ENCODE data around the gene FUBP1. TPM values are rescaled to one million over a fixed set of nuclear protein-coding genes. Genes with fewer than 3 reads are reported as not detected.
A peak's percentile ranks its signal among the peaks of the same experiment; 100 is the strongest.
"Not testable (repeated sequence)": the region's sequence is repeated elsewhere in the genome, so short reads cannot be mapped to it uniquely, and the experiment has no call there.

The FUBP1 gene
- total RNA-seq, 4 donors from 2014 or later, result 48.2 to 86.8 (median 51.1) TPM

DNA sequence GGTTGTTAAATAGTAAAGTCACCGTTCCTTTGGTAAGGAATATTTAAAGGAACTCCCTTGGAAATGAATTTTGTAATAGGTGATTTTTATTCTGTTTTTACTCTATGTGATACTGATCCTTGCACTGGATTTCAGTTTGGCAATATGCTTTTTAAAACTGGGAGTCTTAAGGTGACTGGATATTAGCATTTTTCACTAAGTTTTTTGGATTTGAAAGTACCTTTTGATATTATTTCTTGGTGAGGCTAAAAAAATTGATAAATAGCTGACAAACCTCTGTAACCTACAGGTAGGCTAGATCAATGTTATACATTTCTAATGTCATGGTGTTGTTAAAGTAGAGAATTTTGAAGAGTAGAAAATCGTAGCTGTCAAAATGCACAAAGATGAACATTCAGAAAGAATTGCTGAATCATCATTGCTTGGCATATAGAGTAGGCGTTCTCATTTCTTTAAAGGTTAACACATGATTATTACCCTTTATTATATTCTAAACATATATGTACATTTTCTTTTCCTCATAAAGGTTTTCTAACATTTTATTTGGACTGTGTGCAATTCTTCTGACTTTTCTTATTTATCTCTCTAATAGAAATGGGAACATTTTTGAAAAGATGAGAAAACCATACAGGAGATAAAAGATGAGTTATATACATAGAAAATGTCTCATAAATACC is 24.3 kb upstream of the FUBP1 start:
- no peaks in the 10 kb centered on the region for H3K27me3 ChIP-seq
- whole genome bisulfite sequencing, result 38% methylated on average over 3 of the region's 3 CpGs
- H3K36me3 ChIP-seq, result no peaks in the 10 kb centered on the region
- TF ChIP-seq EP300 (IDR thresholded peaks at IDR 0.05) (no peak), POLR2A (IDR thresholded peaks at IDR 0.05; ENCODE audit: low read depth) (no peak), POLR2AphosphoS5 (IDR thresholded peaks at IDR 0.05) (no peak)
- TF ChIP-seq, protein P1, sequence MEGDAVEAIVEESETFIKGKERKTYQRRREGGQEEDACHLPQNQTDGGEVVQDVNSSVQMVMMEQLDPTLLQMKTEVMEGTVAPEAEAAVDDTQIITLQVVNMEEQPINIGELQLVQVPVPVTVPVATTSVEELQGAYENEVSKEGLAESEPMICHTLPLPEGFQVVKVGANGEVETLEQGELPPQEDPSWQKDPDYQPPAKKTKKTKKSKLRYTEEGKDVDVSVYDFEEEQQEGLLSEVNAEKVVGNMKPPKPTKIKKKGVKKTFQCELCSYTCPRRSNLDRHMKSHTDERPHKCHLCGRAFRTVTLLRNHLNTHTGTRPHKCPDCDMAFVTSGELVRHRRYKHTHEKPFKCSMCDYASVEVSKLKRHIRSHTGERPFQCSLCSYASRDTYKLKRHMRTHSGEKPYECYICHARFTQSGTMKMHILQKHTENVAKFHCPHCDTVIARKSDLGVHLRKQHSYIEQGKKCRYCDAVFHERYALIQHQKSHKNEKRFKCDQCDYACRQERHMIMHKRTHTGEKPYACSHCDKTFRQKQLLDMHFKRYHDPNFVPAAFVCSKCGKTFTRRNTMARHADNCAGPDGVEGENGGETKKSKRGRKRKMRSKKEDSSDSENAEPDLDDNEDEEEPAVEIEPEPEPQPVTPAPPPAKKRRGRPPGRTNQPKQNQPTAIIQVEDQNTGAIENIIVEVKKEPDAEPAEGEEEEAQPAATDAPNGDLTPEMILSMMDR (IDR thresholded peaks at IDR 0.05), result no peak
- intact Hi-C loops (cut with DNase I), result no loop called here
- no peak for DNase-seq (ENCODE audit: extremely low spot score)
- H3K4me1 ChIP-seq, result peaks cover 8 to 27% (median 23%) of the 10 kb centered on the region in 4 donors
- no peaks in the 10 kb centered on the region for H3K9me3 ChIP-seq
- peak overlapping the region; percentile 88 to 93 (median 89) for H3K27ac ChIP-seq (replicated peaks in 1 of 4)
- peak overlapping the region in 1 of 4 donors; percentile 67 for H3K4me3 ChIP-seq

DNA sequence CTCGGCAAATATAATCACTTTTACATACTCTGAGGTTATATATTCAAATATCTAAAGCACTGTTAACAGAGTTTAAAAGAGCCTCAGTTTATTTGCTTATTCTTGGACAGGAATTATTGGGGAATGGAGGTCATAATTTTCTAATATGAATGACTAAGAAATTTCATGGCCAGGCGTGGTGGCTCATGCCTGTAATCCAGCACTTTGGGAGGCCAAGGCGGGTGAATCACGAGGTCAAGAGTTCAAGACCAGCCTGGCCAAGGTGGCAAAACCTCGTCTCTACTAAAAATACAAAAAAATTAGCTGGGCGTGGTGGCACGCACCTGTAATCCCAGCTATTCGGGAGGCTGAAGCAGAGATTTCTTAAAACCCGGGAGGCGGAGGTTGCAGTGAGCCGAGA is 21.7 kb upstream of the FUBP1 start:
- H3K4me3 ChIP-seq; H3K27ac ChIP-seq (replicated peaks in 1 of 4); H3K27me3 ChIP-seq; DNase-seq (ENCODE audit: extremely low spot score); H3K9me3 ChIP-seq; intact Hi-C loops (cut with DNase I); H3K36me3 ChIP-seq: not testable (repeated sequence)
- 92% methylated on average over 11 of the region's 11 CpGs for WGBS
- peaks cover 8 to 14% (median 11%) of the 10 kb centered on the region in 4 donors for H3K4me1 ChIP-seq

DNA sequence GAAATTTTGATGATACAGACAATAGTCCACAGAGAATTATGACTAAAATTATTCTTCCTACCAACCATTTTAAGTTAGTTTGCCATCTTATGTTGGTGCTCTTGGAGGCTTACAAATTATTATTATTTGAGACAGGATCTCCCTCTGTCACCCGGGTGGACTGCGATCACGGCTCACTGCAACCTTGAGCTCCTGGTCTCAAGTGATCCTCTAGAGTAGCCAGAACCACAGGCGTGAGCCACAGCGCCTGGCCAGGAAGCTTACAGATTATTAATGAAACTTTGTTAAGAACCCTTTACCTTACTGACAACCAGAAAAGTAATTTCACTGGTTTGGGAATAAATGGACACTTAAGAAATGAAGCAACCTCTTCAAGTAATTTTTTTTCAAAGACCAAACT is 17.9 kb upstream of the FUBP1 start:
- H3K36me3 ChIP-seq, result peaks cover 0 to 11% (median 2%) of the 10 kb centered on the region in 4 donors
- 99% methylated on average over 5 of the region's 5 CpGs for WGBS

DNA sequence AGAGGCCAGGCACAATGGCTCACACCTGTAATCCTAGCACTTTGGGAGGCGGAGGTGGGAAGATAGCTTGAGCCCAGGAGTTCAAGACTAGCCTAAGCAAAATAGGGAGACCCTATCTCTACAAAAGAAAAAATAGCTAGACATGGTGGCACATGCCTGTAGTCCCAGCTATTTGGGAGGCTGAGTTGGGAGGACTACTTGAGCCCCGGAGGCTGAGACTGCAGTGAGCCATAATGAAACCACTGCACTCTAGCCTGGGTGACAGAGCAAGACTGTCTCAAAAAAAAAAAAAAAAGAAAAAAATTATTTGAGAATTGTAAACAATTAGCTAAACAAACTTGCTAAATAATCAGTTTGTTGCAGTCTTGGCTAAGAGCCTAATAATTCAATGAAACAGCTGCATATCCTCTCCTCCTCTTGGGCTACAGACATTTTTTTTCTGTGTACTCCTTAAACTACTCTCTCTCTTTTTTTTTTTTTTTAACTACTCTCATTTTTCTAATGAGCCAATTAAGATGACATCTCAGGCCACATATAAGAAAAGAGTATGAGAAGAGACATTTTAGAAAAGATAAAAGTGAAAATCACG is 15.3 kb upstream of the FUBP1 start:
- intact Hi-C loops (cut with DNase I), result no loop called here
- 92% methylated on average over 3 of the region's 3 CpGs for WGBS
- Histone ChIP-seq H3K27me3 (no peaks in the 10 kb centered on the region), H3K9me3 (no peaks in the 10 kb centered on the region), H3K4me3 (no peak overlapping the region), H3K4me1 (peaks cover 0 to 8% (median 0%) of the 10 kb centered on the region in 4 donors), H3K36me3 (peaks cover 0 to 11% (median 2%) of the 10 kb centered on the region in 4 donors), H3K27ac (replicated peaks in 1 of 4) (no peak overlapping the region)
- TF ChIP-seq EP300 (IDR thresholded peaks at IDR 0.05) (no peak), POLR2AphosphoS5 (IDR thresholded peaks at IDR 0.05) (no peak), POLR2A (IDR thresholded peaks at IDR 0.05; ENCODE audit: low read depth) (no peak)
- TF ChIP-seq, protein P1 (IDR thresholded peaks at IDR 0.05), result no peak
- DNase-seq (ENCODE audit: extremely low spot score), result no peak

More for the DNA sequence above, 17.9 kb upstream of the FUBP1 start:
- H3K27me3 ChIP-seq, result no peaks in the 10 kb centered on the region
- H3K27ac ChIP-seq (replicated peaks in 1 of 4), result no peak overlapping the region
- H3K4me3 ChIP-seq, result no peak overlapping the region
- DNase-seq (ENCODE audit: extremely low spot score), result no peak
- no peaks in the 10 kb centered on the region for H3K4me1 ChIP-seq
- no peaks in the 10 kb centered on the region for H3K9me3 ChIP-seq
- no peak for TF ChIP-seq POLR2A (IDR thresholded peaks at IDR 0.05; ENCODE audit: low read depth)
- TF ChIP-seq POLR2AphosphoS5 (IDR thresholded peaks at IDR 0.05), result no peak
- no peak for TF ChIP-seq EP300 (IDR thresholded peaks at IDR 0.05)
- TF ChIP-seq, protein P1 (IDR thresholded peaks at IDR 0.05), result no peak
- intact Hi-C loops (cut with DNase I), result no loop called here

DNA sequence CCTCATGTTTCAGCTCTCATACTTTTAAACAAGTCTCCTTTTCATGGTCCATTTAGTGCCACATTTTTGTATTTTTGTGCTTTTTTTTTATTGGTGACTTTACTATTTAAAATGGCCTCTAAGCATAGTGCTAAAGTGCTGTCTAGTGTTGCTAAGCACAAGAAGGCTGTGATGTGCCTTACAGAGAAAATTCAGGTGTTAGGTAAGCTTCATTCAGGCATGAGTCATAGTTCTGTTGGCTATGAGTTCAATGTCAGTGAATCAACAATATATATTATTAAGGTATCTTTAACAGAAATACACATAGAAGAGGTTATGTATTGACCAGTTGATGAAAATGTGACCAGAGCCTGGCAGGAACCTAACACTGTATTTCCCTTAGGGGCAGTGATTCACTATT is 12.8 kb upstream of the FUBP1 start:
- no peak overlapping the region for H3K27ac ChIP-seq (replicated peaks in 1 of 4)
- TF ChIP-seq POLR2AphosphoS5 (IDR thresholded peaks at IDR 0.05) (no peak), EP300 (IDR thresholded peaks at IDR 0.05) (no peak), POLR2A (IDR thresholded peaks at IDR 0.05; ENCODE audit: low read depth) (no peak)
- TF ChIP-seq, protein P1 (IDR thresholded peaks at IDR 0.05), result no peak
- intact Hi-C loops (cut with DNase I), result no loop called here
- H3K4me1 ChIP-seq, result peaks cover under 1 to 8% (median 3%) of the 10 kb centered on the region in 4 donors
- H3K9me3 ChIP-seq, result no peaks in the 10 kb centered on the region
- H3K4me3 ChIP-seq, result no peak overlapping the region
- H3K36me3 ChIP-seq, result peaks cover 0 to 11% (median 2%) of the 10 kb centered on the region in 4 donors
- no peak for DNase-seq (ENCODE audit: extremely low spot score)
- H3K27me3 ChIP-seq, result no peaks in the 10 kb centered on the region

Measured in esophagus muscularis mucosa (tissue), 4 donors.